Tibial artery (tissue), 4 donors: ENCODE data around the gene ROR1.
A peak's percentile ranks its signal among the peaks of the same experiment; 100 is the strongest.

Source experiments
- DNase-seq, 2 donors: peaks; one replicate each; pipeline ENCODE4 v3.0.0-alpha.2; 2019
- H3K27ac ChIP-seq, 2 donors: fragments of 200-600 bp; sonication (generic) in 1 of 2; 1 replicate in 1 of 2; 2 replicates in 1 of 2; pipeline ENCODE4 v1.5.1; 2018 to 2019; ENCODE audit warnings: mild to moderate bottlenecking in 1 of 2
- H3K27me3 ChIP-seq, 2 donors: fragments of 200-600 bp; sonication (generic) in 1 of 2; one replicate each; pipeline versions ENCODE4 v1.5.1 to v1.6.0; 2016 to 2019
- H3K36me3 ChIP-seq, 3 donors: fragments of 200-600 bp; sonication (generic) in 2 of 3; one replicate each; pipeline ENCODE4 v1.5.1; 2016 to 2019; ENCODE audit warnings: mild to moderate bottlenecking in 2 of 3
- H3K4me1 ChIP-seq, 4 donors: fragments of 200-600 bp; sonication (generic) in 2 of 4; 1 replicate in 3 of 4; 2 replicates in 1 of 4; pipeline ENCODE4 v1.5.1; 2016 to 2019
- H3K4me3 ChIP-seq, 2 donors: fragments of 200-600 bp; sonication (generic) in 1 of 2; 1 replicate in 1 of 2; 2 replicates in 1 of 2; pipeline ENCODE4 v1.5.1; 2018 to 2019; ENCODE audit warnings: mild to moderate bottlenecking in 2 of 2
- H3K9me3 ChIP-seq, 3 donors: fragments of 200-600 bp; sonication (generic) in 1 of 3; one replicate each; pipeline ENCODE4 v1.5.1; 2016 to 2019
- intact Hi-C: fragments of 100-400 bp; cut with DNase I; formaldehyde crosslinking; loops from one replicate; pipeline ENCODE4 v1.15.0; 2023; ENCODE audit warnings: low total_unique reads
- TF ChIP-seq, protein P1 (sequence below), 2 experiments: fragments of 200-600 bp in 1 of 2; fragments of 450-650 bp in 1 of 2; IDR thresholded peaks; one replicate each; pipeline ENCODE4 v1.5.1; 2017 to 2019; ENCODE audit warnings: antibody characterized with exemption in 2 of 2, mild to moderate bottlenecking in 1 of 2, moderate library complexity in 1 of 2

ROR1 gene

DNA sequence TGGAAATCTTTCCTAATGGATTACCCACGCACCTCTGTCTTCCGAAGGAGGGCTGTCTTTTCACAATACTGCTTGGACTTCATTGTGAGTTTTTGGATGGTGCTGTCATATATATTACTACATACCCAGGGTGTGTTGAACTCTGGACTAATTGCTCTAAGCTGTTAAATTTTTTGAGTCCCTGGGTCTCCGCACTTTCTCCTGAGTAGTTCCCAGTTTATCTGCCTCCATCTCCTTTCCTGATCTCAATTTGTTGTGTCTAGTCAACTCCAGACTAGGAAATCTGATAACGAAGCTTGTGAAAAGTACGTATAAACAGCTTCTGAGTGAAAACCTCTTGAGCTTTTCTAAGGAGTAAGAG is 211.1 kb downstream of the ROR1 start:
- Histone ChIP-seq H3K36me3 (no peaks in the 10 kb centered on the region), H3K27me3 (no peaks in the 10 kb centered on the region), H3K9me3 (no peaks in the 10 kb centered on the region), H3K27ac (peak overlapping the region; percentile 48 to 62), H3K4me1 (peaks cover 0 to 57% (median 22%) of the 10 kb centered on the region in 4 donors), H3K4me3 (no peak overlapping the region)
- intact Hi-C loops = loop anchor here (5.0 kb wide), 1 partner anchor 52 kb away; no protein-coding TSS in a partner anchor
- no peak for DNase-seq
- TF ChIP-seq, protein P1, sequence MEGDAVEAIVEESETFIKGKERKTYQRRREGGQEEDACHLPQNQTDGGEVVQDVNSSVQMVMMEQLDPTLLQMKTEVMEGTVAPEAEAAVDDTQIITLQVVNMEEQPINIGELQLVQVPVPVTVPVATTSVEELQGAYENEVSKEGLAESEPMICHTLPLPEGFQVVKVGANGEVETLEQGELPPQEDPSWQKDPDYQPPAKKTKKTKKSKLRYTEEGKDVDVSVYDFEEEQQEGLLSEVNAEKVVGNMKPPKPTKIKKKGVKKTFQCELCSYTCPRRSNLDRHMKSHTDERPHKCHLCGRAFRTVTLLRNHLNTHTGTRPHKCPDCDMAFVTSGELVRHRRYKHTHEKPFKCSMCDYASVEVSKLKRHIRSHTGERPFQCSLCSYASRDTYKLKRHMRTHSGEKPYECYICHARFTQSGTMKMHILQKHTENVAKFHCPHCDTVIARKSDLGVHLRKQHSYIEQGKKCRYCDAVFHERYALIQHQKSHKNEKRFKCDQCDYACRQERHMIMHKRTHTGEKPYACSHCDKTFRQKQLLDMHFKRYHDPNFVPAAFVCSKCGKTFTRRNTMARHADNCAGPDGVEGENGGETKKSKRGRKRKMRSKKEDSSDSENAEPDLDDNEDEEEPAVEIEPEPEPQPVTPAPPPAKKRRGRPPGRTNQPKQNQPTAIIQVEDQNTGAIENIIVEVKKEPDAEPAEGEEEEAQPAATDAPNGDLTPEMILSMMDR (IDR thresholded peaks at IDR 0.05) = no peak

DNA sequence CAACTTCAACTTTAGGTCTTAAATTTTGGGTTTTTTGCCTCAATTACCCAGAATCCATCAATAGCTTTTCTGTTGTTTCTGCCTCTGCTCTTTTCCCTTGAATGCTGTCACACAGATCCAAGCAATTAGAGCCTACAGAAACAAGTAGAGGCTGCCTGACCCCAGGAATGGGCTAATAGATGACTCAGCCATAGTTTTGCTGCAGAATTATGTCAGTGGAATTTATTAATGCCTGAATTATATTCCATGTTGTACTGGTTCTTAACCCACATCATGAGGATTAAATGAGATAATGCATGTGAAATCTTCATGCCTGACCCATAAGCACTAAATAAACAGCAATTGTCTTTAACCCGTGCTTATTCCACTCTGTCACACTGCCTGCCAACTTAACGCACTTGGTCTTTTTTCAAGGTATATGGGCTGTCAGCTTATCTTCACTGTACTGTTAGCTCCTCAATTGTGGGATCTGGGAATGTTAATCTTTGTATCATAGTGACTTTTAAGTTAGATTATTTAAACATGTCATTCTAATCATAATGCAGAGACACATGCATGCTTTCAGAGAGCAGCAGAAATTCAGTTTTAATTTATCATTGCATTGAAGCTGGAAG is 213.3 kb downstream of the ROR1 start:
- H3K27me3 ChIP-seq = no peaks in the 10 kb centered on the region
- peaks cover 0 to 70% (median 27%) of the 10 kb centered on the region in 4 donors for H3K4me1 ChIP-seq
- H3K36me3 ChIP-seq = no peaks in the 10 kb centered on the region
- intact Hi-C loops = no loop called here
- DNase-seq = no peak
- TF ChIP-seq, protein P1 (IDR thresholded peaks at IDR 0.05) = no peak
- no peak overlapping the region for H3K4me3 ChIP-seq
- H3K27ac ChIP-seq = no peak overlapping the region
- no peaks in the 10 kb centered on the region for H3K9me3 ChIP-seq

DNA sequence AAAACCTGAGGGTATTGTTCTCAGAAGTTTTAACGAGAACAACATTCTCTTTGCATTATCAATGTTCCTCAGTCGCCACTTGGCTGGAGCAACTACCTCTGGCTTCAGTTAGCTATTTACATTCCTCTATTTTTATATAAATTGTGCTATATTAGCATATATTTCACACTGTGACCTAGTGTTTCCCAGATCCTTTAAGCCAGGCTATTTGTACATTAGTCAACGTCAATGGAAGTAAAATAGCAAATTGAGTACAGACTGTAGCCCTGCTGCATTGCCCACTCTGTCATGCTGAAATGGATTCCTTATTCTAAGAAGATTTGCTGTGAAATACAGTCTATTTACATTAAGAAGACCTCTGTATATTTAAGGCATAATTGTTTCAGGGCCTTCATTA is 213.8 kb downstream of the ROR1 start:
- H3K27ac ChIP-seq = peak overlapping the region in 1 of 2 donors; percentile 10
- H3K4me3 ChIP-seq = no peak overlapping the region
- TF ChIP-seq, protein P1 (IDR thresholded peaks at IDR 0.05) = no peak
- H3K27me3 ChIP-seq = no peaks in the 10 kb centered on the region
- peaks cover 0 to 68% (median 27%) of the 10 kb centered on the region in 4 donors for H3K4me1 ChIP-seq
- H3K9me3 ChIP-seq = no peaks in the 10 kb centered on the region
- no peaks in the 10 kb centered on the region for H3K36me3 ChIP-seq
- no peak for DNase-seq
- intact Hi-C loops = no loop called here

DNA sequence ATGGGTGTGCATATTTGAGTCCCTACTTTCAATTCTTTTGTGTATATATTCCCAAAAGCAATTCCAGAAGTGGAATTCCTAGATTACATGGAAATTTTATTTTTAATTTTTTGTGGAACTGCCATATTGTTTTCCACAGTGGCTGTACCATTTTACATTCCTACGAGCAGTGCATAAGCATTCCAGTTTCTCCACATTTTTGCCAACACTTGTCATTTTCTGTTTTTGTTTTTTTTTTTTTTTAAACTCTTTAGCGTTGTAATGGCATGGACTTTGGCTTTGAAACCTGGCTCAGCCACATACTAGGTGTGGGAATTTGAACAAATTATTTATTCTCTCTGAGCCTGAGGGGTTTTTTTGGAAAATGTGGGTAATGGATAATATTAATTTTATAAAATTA is 215.1 kb downstream of the ROR1 start:
- TF ChIP-seq, protein P1 (IDR thresholded peaks at IDR 0.05) = no peak
- H3K4me1 ChIP-seq = peaks cover 0 to 54% (median 20%) of the 10 kb centered on the region in 4 donors

DNA sequence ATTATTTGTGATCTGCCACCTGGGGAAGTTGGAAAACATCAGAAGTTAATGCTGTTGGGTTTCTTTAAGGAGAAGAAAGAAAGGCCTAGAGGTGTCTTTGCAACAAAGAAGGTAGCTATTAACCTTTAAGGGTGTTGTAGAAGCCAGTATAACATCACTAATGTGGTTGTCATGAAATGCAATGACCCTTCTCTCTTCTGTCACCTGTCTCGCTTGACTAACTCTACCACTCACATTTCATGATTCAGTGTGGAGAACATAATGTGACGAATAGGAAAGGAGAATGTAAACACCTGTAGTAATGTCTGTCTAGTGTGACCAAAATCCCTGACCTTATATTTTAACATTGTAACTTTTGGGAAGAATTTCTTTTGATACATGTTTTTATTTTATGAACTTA is 217.9 kb downstream of the ROR1 start:
- no peak for DNase-seq
- Histone ChIP-seq H3K4me1 (peaks cover 0 to 37% (median 6%) of the 10 kb centered on the region in 4 donors), H3K9me3 (no peaks in the 10 kb centered on the region), H3K27ac (no peak overlapping the region), H3K27me3 (no peaks in the 10 kb centered on the region), H3K4me3 (no peak overlapping the region), H3K36me3 (no peaks in the 10 kb centered on the region)
- intact Hi-C loops = no loop called here
- TF ChIP-seq, protein P1 (IDR thresholded peaks at IDR 0.05) = no peak

More for the DNA sequence above, 215.1 kb downstream of the ROR1 start:
- H3K4me3 ChIP-seq = no peak overlapping the region
- no peak overlapping the region for H3K27ac ChIP-seq
- no peak for DNase-seq
- intact Hi-C loops = no loop called here
- no peaks in the 10 kb centered on the region for H3K27me3 ChIP-seq
- no peaks in the 10 kb centered on the region for H3K9me3 ChIP-seq
- no peaks in the 10 kb centered on the region for H3K36me3 ChIP-seq
